NCI-H446 treated with DMSO at 0.1 percent for 48 hours (cell line): Measurements from ENCODE around the gene NEURL1B.
"Not testable (repeated sequence)": the region's sequence is repeated elsewhere in the genome, so short reads cannot be mapped to it uniquely, and the experiment has no call there.

Source experiments
- DNase-seq: peaks from one replicate; lab custom pipeline; 2025; lab: John Stamatoyannopoulos, UW

NEURL1B gene

DNA sequence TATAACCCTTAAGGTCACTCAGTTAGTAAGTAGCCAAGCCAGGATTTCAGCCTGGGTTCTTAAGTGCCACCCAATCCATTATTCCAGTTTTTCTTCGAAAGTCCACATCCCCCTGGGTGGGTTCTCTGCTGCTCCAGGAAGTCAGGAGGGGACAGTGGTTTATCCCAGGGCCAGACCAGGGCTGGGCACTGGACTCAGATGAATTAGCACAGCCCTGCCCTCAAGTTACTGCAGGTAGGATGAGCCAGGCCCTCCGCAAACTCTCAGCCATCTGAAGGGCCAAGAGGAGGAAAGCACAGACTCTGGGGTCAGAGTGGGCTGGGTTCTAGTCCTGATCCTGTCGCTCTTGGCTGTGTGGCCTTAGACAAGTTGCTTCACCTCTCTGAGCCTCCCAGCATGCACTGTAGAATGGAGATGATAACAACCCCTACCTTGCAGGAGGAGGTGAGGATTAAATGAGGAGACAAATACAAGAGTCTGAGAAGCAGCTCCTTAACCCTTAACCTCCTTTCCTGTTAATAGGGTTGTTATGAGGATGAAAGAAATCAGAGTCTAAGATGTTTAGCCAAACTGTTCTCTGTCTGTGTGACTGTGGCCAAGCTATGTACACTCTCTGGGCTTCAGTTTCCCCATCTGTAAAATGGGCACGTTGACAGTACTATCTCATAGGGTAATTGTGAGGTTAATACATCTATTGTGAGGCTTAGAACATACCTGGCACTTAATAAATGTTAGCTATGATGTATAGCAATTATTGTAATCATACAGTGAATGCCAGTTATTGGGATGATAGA lies 6.8 kb upstream of the NEURL1B start:
- DNase-seq, result no peak

DNA sequence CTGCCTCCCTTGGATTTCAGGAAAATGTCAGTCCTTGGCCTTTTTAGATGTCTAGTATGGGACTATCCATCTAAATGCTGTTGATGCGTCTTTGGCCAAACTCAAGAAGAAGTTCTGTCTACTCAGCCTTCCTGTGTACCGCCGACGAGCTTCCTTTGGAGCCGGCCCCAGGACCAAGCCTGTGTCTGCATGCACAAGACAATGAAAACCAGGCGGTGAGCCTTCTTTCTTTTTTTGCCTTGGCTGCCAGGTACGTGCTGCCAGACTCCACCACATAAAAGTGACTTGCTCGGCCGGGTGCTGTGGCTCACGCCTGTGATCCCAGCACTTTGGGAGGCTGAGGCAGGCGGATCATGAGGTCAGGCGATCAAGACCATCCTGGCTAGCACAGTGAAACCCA lies 6.0 kb upstream of the NEURL1B start:
- no peak for DNase-seq

GRCh38 chr5:172636279-172637050 lies 4.6 kb upstream of the NEURL1B start:
- DNase-seq, result no peak

DNA sequence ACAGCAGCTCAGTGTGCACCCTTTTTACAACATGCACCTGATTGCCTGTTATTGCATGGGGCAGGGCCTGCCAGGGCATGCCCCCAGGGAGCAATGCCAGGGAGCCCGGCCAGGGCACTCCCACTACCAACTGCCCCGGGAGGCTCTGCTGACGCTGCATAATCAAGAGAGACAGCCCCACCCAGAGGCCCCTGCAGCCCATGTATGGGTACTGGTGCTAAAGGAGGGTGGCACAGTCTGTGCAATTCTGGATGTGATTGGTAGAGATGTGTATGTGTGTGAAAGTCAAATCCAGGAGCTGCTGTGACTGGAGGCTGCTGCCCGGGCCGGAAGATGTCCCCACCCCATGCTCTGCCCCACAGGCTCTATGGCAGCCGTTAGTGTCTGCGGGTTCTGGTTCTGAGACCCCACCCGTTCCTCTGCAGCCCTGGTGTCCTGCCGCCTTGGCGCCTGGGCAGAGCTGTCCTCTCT lies 3.9 kb upstream of the NEURL1B start:
- peak; percentile 84 for DNase-seq

- no peak for DNase-seq
These were observed 3.3 kb upstream of the NEURL1B start for GRCh38 chr5:172637740-172638139.

- DNase-seq, result no peak
These were observed 2.8 kb upstream of the NEURL1B start for GRCh38 chr5:172638209-172638768.

DNA sequence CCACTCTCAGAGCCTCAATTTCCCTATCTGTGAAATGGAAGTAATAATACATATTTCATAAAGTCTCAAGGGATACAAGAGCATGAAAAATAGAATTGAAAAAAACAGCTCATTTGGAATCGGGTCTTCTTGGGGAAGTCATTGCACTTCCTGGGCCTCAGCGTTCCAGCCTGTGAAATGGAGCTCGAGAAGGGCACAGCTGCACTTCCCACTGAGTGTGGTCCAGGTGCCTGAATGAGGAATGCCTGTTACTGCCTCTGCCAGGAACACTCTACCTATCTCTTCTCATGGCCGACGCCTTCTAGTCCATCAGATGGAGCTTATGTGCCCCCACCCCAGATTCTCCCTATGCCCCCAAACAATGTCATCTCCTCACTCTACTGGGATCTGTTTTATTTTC lies 924 bp upstream of the NEURL1B start:
- no peak for DNase-seq

GRCh38 chr5:172641359-172642050 lies 442 bp downstream of the NEURL1B start:
- DNase-seq, result no peak

GRCh38 chr5:172642051-172642409 lies 967 bp downstream of the NEURL1B start:
- DNase-seq, result no peak

DNA sequence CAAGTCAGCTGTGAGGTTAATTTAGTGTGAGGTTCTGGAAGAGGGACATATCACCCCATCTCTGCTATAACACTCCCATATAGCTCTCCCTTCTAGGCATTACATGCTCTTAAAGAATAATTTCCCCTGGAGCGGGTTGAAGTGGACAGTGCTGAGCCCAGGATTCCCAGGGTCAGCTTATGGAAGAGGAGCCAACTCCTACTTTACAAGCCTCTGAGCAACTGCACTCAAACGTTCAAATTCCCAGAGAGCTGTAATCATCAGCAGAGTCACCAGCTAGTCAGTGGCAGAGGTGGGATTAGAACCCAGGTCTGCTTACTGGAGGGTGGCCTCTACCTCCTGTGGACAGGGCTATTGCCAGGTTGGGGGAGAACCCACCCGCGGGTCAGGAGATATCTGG lies 1.4 kb downstream of the NEURL1B start:
- DNase-seq, result no peak

DNA sequence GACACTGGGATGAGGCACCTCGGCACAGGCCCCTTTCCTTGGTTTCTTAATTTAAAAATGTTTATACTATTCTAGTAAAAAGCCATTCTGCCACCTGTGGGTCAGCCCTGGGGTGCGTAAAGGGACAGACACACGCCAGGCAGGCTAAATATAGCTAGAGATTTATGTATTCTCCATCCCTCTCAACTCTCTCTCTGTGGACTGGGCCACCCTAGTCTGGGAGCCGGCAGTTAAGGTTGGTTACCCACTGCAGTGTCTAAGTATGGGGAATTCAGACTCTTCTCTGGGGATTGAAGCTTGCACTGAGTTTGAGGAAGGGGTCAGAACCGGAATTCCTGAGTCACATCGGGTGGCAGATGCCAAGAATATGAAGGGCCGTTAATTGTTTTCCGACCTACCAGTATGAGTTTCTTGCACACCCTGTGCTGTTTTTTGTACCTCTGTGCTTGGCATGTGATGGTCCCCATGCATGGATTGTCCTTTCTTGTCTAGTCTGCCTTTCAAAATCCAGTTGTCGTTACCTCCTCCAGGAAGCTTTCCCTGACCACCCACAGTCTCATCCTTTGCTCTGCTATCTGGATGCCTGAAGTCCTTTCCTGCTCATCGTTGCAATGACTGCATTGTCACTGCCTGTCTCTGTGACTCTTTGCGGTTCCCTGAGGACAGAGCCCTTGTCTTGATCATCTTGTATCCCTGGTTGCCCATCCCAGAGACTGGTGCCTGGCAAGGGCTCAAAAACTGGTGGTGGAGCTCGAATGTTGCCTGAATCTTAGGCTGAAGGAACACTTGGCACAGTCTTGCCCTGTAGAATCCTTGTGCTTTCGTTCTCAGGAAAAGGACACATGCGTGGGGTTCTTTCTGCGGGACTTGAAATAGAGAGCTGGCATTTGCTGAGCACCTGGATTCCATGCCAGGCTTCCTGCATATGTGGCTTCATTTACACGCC lies 2.1 kb downstream of the NEURL1B start:
- no peak for DNase-seq

GRCh38 chr5:172644266-172644665 lies 3.2 kb downstream of the NEURL1B start:
- no peak for DNase-seq

DNA sequence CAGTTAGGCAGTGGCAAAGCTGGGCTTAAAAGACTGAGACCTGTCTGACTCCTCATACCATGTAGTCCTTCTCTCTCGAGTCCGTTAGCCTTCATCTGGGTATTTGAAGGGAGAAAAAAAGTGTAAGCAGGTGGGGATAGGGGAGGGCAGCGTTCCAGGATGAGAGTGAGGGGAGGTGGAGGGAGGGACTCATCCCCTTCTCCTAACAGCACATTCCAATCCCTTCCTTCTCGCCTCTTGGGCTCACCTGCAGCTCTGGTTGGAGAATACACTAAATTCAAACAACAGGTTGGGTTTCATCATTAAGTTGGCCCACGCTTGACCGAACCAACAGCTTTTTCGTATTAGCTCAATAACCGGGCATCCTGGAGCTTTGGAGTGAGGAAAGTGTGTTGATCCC lies 3.6 kb downstream of the NEURL1B start:
- DNase-seq, result no peak

GRCh38 chr5:172645271-172646055 lies 4.4 kb downstream of the NEURL1B start:
- no peak for DNase-seq

DNA sequence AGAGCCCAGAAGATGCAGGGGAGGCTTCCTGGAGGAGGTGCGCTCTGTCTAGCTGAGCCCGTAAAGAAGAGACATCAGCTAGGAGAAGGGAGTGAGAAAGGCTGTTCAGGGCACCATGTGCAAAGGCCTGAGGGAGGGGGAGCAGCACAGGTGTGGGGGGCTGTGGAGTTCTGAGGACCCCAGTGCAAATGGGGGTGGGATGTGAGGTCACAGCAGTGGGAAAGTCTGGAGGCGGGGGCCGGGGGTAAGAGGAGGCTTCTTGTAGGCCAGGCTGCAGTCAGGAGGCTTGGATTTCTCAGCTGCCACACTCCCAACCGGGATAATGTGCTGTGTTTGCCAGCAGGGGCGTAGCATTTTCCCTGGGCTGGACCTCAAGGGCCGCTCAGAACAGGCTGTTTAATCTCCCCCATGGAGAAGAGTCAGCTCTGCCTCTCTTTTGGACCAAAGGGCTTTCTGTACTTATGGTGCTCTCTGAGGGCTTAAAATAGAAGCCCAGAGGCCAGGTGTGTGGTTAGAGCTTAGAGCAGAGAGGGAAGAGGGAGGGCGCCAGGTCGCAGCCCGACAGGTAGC lies 5.7 kb downstream of the NEURL1B start:
- DNase-seq, result no peak

- no peak for DNase-seq
These were observed 6.4 kb downstream of the NEURL1B start for GRCh38 chr5:172647352-172648012.

GRCh38 chr5:172648013-172648381 lies 6.9 kb downstream of the NEURL1B start:
- no peak for DNase-seq

DNA sequence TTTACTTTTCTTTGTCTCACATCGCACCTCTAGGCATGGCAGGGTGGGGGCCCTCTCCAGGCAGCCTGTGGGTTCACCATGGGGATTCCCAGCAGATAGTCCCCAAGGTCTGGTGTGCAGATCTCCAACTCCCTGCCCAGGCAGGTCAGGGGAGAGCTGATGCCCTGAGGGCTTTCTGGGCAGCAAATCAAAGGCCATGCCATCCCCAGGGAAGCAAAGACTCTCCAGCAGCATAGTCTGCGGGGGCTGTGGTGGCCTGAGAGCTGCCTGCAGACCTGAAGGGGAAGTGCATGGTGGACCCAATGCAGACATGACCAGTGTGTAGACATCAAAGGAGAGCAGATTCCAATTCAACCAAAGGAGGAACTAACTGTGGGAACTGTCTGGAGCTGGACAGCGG lies 7.7 kb downstream of the NEURL1B start:
- DNase-seq, result no peak

DNA sequence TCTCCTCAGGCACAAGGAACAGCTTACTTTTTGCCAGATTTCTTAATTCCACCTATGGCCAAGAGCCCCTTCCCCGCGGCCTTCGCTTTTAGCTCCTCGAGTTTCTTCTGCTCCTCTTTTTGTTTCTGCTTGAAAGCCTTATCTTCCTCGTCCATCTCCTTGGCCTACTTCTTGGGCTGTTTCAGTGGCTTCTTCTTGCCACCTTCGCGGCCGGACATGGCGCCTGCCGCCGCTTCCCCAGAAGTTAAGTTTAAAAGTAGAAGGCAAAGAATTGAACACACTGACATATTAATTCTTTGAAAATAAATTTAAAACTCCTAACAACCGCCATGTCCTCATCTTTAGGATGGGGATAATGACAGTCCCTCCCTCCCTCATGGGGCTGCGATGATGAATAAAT lies 15.4 kb downstream of the NEURL1B start:
- DNase-seq, result not testable (repeated sequence)
